ENCODE measurements around the gene MAB21L2.

The MAB21L2 gene

DNA sequence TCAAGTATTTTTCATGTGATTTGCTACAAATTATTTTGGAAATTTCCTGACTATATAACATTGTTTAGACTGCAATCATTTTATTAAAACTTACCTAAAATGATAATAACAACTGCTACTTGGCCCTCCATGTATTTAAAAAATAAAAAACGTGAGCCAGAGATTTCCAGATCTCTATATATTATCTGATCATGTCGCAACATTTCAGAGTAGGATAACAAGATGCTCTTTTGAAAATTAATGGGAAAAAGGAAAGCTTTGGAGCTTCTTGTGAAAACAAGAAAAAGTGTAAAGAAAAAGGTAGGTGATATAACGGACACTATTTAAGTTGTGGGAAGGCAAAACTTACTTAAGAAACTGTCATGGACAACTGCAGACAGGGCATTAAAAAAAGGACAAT, 14.9 kb upstream of the MAB21L2 start:
- DNase-seq (ENCODE audit: low read depth), result no peak
- H3K4me3 ChIP-seq (ENCODE audit: control insufficient read depth, low read depth, low read length), result no peak overlapping the region
- TF ChIP-seq, protein P1, sequence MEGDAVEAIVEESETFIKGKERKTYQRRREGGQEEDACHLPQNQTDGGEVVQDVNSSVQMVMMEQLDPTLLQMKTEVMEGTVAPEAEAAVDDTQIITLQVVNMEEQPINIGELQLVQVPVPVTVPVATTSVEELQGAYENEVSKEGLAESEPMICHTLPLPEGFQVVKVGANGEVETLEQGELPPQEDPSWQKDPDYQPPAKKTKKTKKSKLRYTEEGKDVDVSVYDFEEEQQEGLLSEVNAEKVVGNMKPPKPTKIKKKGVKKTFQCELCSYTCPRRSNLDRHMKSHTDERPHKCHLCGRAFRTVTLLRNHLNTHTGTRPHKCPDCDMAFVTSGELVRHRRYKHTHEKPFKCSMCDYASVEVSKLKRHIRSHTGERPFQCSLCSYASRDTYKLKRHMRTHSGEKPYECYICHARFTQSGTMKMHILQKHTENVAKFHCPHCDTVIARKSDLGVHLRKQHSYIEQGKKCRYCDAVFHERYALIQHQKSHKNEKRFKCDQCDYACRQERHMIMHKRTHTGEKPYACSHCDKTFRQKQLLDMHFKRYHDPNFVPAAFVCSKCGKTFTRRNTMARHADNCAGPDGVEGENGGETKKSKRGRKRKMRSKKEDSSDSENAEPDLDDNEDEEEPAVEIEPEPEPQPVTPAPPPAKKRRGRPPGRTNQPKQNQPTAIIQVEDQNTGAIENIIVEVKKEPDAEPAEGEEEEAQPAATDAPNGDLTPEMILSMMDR (IDR thresholded peaks at IDR 0.05; ENCODE audit: control insufficient read depth, insufficient read depth, low read depth, low read length, missing control alignments), result no peak

DNA sequence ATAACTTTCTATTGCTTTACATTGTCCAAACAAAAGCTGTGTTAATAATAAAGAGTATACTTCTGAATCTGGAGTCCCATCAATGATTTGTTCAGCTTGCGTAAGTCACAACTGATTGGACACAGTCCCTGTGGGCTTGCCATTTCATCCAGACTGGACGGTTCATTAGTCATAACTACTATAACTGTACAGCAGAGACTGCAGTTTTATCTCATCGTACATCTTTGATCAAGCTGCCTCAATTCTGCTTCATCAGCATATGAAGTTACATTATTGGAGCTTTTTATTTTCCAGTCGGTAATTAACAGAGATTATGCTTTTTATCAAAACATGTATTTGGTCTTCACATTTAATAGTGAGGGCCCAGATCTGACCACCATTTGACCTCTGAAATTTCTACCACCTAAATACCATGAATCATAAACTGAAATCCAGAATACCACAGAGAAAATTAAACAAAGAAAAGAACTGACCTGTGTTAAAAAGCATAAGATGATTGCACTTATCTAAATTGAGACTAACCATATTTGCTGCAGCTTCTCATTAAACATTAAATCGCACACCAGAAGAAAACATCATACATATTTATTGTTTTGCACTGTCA, 12.5 kb upstream of the MAB21L2 start:
- DNase-seq (ENCODE audit: low read depth), result peak; percentile 43
- H3K4me3 ChIP-seq (ENCODE audit: control insufficient read depth, low read depth, low read length), result no peak overlapping the region
- TF ChIP-seq, protein P1 (IDR thresholded peaks at IDR 0.05; ENCODE audit: control insufficient read depth, insufficient read depth, low read depth, low read length, missing control alignments), result no peak

DNA sequence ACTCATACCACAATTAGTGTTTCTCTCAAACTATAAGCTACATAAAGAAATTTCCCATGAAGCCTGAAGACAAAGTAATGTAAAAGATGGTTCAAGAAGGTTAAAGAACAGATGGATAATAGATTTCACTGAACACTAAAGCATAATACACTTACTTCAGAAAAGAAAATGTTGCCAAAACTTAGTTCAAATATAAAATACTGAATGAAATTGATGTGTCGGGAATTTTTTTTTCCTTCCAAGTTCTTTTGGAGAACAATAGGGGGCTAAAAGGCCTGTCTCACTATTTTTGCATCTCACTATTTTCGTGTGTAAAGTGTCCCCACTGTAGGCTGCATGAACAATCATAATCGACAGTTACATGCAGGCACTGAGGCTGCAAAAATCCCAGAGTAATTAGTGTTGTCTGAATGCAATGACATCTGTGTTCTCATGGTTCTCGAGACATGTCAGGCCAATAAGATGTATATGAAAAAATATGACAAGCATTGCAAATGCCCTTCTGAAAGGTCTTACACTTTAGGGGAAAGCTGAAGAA, 11.9 kb upstream of the MAB21L2 start:
- DNase-seq (ENCODE audit: low read depth), result no peak
- H3K4me3 ChIP-seq (ENCODE audit: control insufficient read depth, low read depth, low read length), result no peak overlapping the region
- TF ChIP-seq, protein P1 (IDR thresholded peaks at IDR 0.05; ENCODE audit: control insufficient read depth, insufficient read depth, low read depth, low read length, missing control alignments), result no peak

DNA sequence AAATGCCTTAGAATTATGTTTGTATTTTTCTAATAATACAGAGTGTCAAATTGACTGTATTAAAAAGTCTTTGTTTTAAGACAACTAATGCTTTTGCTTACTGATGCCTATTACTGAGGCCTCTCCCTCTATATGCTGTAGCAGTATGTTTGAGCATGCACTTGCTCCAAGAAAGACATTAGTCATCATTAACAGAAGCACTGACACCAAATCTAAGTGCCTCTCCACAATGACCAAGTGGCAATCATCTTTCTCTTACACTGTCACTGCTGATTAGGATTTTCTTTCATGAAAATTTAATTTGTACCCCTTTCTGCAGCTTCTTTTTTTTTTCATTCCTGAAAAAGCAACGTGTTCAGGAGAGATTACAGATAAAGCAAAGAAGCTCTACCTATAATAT, 11.1 kb upstream of the MAB21L2 start:
- no peak overlapping the region for H3K4me3 ChIP-seq (ENCODE audit: control insufficient read depth, low read depth, low read length)
- no peak for DNase-seq (ENCODE audit: low read depth)
- TF ChIP-seq, protein P1 (IDR thresholded peaks at IDR 0.05; ENCODE audit: control insufficient read depth, insufficient read depth, low read depth, low read length, missing control alignments), result no peak

DNA sequence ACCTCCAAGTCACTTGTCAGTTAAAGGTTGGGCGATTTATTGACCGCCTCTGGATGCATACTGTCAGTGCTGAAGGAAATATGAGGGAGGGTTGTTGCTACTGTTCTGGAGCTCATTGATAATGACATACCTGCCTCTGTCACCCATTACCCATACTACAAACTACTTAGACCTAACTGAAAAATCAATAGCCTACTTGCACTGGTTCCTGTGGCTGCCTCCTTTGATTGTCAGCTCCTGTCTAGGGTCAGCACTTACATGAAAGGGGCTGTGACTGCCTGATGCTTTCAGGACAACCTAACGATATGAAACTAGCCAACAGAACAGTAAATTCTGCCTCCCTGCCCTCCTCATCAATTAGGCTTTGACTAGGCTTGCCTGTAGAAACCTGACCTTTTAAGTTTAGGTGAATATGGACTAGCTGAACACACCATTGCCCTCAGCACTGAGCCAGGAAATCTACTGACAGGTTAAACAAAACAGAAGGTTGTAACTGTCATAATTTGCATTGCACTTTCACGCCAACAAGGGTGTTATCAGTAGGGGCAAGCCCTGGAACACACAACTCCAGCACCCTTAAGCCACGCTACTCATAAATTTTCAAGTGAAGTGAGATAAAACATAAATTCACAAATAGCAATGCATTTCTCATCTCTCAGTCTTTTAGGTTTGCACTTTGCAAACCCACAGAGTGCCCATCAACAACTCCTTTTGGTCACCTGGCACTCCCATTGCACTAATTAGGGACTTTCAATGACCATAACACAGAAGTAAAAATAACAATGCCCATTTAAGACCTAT, 9.0 kb upstream of the MAB21L2 start:
- H3K4me3 ChIP-seq (ENCODE audit: control insufficient read depth, low read depth, low read length), result no peak overlapping the region
- TF ChIP-seq, protein P1 (IDR thresholded peaks at IDR 0.05; ENCODE audit: control insufficient read depth, insufficient read depth, low read depth, low read length, missing control alignments), result no peak
- no peak for DNase-seq (ENCODE audit: low read depth)

DNA sequence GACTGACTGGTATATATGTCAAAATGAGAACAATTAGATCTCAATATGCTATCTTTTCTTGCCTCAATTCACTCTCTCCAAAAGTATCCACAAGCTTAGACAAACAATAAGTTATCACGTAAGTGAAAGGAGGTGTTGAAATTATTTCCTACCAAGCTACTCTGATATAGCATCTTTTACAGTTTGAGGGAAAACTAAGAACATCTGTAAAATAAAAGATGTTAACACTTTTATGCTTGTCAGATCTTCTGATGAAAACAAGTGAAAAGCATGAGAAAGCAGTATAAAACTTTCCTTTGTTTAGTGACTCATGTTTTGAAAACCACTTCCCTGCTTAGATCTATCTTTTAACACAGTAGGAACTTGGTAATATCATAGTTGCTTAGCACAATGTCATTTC, 8.4 kb upstream of the MAB21L2 start:
- DNase-seq (ENCODE audit: low read depth), result peak; percentile 33
- no peak overlapping the region for H3K4me3 ChIP-seq (ENCODE audit: control insufficient read depth, low read depth, low read length)
- TF ChIP-seq, protein P1 (IDR thresholded peaks at IDR 0.05; ENCODE audit: control insufficient read depth, insufficient read depth, low read depth, low read length, missing control alignments), result no peak
